HG03354 (cell line): ENCODE data around the gene DOLPP1.

ENCODE experiments used
- ATAC-seq: cut with Tn5 transposase; IDR thresholded peaks from one replicate; pipeline ENCODE4 v1.9.1; 2021; ENCODE audit warnings: mild to moderate bottlenecking; ENCODE audit not compliant: unreplicated experiment, poor library complexity, severe bottlenecking

Gene DOLPP1

DNA sequence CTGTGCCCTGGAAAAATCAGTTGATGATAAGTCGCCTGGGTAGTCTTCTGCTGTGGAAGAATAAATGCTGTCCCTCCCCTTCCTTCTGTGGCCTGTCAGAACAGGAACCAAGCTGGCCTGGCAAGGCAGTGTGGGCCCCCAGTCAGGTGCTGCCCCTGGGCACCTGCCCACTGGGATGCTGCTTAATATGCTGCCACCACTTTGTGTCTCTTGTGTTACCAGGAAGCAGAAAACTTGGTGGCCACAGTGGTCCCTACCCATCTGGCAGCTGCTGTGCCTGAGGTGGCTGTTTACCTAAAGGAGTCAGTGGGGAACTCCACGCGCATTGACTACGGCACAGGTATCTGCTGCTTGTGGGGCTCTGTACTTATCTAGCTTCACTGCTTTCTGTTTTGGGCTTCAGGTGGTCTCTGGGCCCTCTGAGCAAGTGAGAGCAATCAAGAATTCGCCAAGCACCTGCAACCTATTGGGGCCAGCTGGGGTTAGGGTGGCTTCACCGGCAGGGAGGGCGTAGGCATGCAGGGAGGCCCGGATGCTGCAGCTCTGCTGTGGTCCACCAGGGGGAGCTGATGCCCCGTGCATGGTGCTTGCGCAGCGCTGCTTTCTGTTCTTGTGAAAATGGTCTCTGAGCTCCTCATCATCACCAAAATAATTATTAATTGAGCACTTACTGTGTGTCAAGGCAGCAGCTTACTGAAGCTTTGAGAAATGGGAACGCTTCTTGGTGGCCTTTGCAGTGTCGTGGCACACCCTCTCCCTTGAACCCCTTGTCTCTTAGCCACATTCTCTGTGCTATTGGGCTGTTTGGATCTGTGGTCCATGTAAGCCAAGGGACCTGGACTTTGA is 50.6 kb downstream of the DOLPP1 start:
- ATAC-seq: peak; percentile 75

DNA sequence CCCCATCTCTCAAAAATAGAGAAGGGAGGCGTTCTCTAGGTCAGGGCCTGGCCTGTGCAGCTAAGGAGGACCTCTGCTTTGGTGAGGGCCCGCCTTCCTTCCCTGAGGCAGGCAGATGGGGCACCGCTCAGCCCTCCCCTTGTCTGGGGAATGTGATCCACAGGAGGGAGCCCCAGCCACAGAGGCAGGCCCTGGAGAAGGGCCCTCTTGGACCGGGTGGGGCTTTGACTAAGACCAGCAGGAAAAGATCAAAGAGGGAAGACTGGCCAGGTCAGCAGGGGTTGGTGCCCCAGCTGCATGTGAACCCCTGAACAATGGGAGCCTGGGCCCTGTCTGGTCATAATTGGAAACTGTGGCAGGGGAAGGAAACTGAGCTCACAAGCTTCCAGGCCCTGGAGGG is 52.2 kb downstream of the DOLPP1 start:
- ATAC-seq: no peak

GRCh38 chr9:129135476-129135875 is 54.6 kb downstream of the DOLPP1 start:
- no peak for ATAC-seq

DNA sequence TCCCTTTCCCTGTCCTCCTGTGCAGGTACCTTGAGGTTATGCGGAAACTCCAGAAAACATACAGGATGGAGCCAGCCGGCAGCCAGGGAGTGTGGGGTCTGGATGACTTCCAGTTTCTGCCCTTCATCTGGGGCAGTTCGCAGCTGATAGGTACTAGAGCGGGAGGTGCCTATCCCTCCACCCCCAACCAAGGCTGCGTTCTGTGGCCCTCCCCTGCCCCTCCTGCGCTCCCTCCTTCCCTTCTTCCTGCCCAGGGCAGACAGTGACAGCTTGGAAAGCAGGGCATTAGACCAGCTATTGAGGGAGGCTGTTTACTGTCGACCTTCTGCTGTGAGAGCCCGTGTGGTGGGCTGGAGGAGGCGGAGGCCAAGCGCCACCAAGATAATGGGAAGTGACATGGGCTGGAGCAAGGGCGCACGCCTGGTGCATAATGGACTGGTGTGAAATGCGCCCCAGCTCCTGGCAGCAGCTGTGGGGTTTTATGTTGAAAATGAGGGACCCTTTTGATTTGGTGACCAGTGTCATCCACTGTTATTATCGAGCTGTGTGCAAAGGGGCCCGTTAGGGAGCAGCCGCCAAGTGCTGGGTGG is 55.6 kb downstream of the DOLPP1 start:
- ATAC-seq: no peak

DNA sequence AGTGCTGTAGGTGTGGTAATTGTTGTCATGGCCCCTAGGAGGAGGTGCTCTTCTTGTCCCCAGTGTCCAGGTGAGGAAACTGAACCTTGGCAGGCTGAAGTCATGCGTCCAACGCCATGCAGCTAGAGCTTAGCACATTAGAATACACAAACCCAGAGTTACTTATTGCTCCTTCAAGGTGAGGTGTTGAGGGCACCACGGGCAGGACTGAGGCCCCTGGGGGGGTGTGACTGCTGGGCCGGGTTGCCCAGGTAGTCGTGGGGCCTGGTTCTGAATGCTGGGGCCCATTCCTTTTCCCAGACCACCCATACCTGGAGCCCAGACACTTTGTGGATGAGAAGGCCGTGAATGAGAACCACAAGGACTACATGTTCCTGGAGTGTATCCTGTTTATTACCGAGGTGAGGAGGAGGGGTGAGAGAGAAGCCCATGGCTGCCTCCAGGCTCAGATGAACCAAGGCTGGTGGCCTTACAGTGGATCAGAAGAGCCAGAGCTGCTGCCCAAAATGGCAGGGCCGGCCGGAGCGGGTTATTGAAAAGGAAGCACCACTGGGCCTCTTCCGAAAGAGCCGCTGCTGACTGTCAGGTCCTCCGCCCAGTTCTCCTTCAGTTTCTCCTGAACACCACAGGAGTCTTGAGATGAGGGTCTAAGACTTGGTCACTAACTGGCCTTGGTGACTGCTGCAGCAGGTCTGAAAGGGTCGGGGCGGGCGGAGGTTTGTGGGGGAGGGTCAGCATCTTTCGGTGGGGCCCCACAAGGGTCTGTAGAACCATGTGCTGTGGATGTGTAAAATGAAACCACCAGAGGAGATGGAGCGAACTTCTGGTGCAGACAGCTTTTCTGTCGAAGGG is 56.6 kb downstream of the DOLPP1 start:
- ATAC-seq: no peak

- no peak for ATAC-seq
These were observed 57.2 kb downstream of the DOLPP1 start for GRCh38 chr9:129138144-129138462.

GRCh38 chr9:129138476-129139232 is 57.7 kb downstream of the DOLPP1 start:
- no peak for ATAC-seq

- ATAC-seq: peak; percentile 37
These were observed 58.5 kb downstream of the DOLPP1 start for GRCh38 chr9:129139233-129139992.

GRCh38 chr9:129139993-129140396 is 59.1 kb downstream of the DOLPP1 start:
- peak; percentile 61 for ATAC-seq
